Mesodermal cell (in vitro differentiated cells): ENCODE measurements around the gene CRTAC1.

Experiments
- H3K27ac ChIP-seq: 2 replicates; pipeline ENCODE4 v1.7.0; 2013; ENCODE audit warnings: mild to moderate bottlenecking, low read depth, low read length, moderate library complexity; ENCODE audit not compliant: severe bottlenecking
- H3K36me3 ChIP-seq: 2 replicates; pipeline ENCODE4 v1.7.1; 2013; ENCODE audit warnings: mild to moderate bottlenecking, low read length, moderate library complexity; ENCODE audit not compliant: control insufficient read depth, insufficient read depth
- H3K4me1 ChIP-seq: one replicate; pipeline ENCODE4 v1.7.1; 2013; ENCODE audit warnings: mild to moderate bottlenecking, low read length; ENCODE audit not compliant: insufficient read depth, control insufficient read depth, poor library complexity, severe bottlenecking
- H3K4me3 ChIP-seq: 2 replicates; pipeline ENCODE4 v1.7.0; 2013; ENCODE audit warnings: low read length, control low read depth, mild to moderate bottlenecking; ENCODE audit not compliant: insufficient read depth, poor library complexity, severe bottlenecking; ENCODE audit errors: extremely low read depth
- H3K9me3 ChIP-seq: 2 replicates; pipeline ENCODE4 v1.7.1; 2013; ENCODE audit warnings: mild to moderate bottlenecking, low read length, moderate library complexity; ENCODE audit not compliant: control insufficient read depth
- WGBS, 2 experiments: methylation state at CpG; one replicate each; pipeline ENCODE4 v1.1.5; 2013; ENCODE audit warnings: missing lambda C conversion rate in 2 of 2; ENCODE audit not compliant: insufficient coverage in 2 of 2; 5-methylcytosine and 5-hydroxymethylcytosine counted together

Gene CRTAC1

GRCh38 chr10:98010939-98011685 lies 19.3 kb downstream of the CRTAC1 start:
- no peaks in the 10 kb centered on the region for H3K9me3 ChIP-seq
- H3K4me3 ChIP-seq, result no peak overlapping the region
- no peak overlapping the region for H3K27ac ChIP-seq
- H3K4me1 ChIP-seq, result no peaks in the 10 kb centered on the region
- WGBS, 2 experiments, result 92 to 93% methylated on average over 4 to 8 of the region's 9 CpGs
- H3K36me3 ChIP-seq, result no peaks in the 10 kb centered on the region

GRCh38 chr10:98006266-98006665 lies 24.2 kb downstream of the CRTAC1 start:
- H3K27ac ChIP-seq, result no peak overlapping the region
- H3K36me3 ChIP-seq, result no peaks in the 10 kb centered on the region
- no peak overlapping the region for H3K4me3 ChIP-seq
- no peaks in the 10 kb centered on the region for H3K9me3 ChIP-seq
- no peaks in the 10 kb centered on the region for H3K4me1 ChIP-seq
- WGBS, 2 experiments, result 3 to 9% methylated on average over 6 to 10 of the region's 12 CpGs

GRCh38 chr10:98001736-98002135 lies 28.7 kb downstream of the CRTAC1 start:
- Histone ChIP-seq H3K27ac (no peak overlapping the region), H3K9me3 (peaks cover 3% of the 10 kb centered on the region), H3K36me3 (no peaks in the 10 kb centered on the region), H3K4me3 (no peak overlapping the region), H3K4me1 (no peaks in the 10 kb centered on the region)
- 78 to 84% methylated on average over 4 to 7 of the region's 9 CpGs for WGBS, 2 experiments

- no peaks in the 10 kb centered on the region for H3K36me3 ChIP-seq
- no peaks in the 10 kb centered on the region for H3K4me1 ChIP-seq
- no peak overlapping the region for H3K27ac ChIP-seq
- WGBS, 2 experiments, result 86 to 90% methylated on average over 8 to 9 of the region's 11 CpGs
- H3K9me3 ChIP-seq, result peaks cover 3% of the 10 kb centered on the region
- H3K4me3 ChIP-seq, result no peak overlapping the region
Observed at GRCh38 chr10:98000346-98000745, 30.1 kb downstream of the CRTAC1 start.

GRCh38 chr10:97999923-98000248 lies 30.5 kb downstream of the CRTAC1 start:
- WGBS, 2 experiments, result 70 to 83% methylated on average over 1 to 2 of the region's 2 CpGs
- Histone ChIP-seq H3K27ac (no peak overlapping the region), H3K9me3 (peaks cover 3% of the 10 kb centered on the region), H3K4me3 (no peak overlapping the region), H3K4me1 (no peaks in the 10 kb centered on the region), H3K36me3 (no peaks in the 10 kb centered on the region)

- H3K9me3 ChIP-seq, result peaks cover 3% of the 10 kb centered on the region
- no peaks in the 10 kb centered on the region for H3K36me3 ChIP-seq
- H3K27ac ChIP-seq, result no peak overlapping the region
- no peaks in the 10 kb centered on the region for H3K4me1 ChIP-seq
- H3K4me3 ChIP-seq, result no peak overlapping the region
- WGBS, 2 experiments, result 77 to 78% methylated on average over 9 to 10 of the region's 10 CpGs
Observed at GRCh38 chr10:97999066-97999922, 31.1 kb downstream of the CRTAC1 start.

GRCh38 chr10:97991871-97992270 lies 38.5 kb downstream of the CRTAC1 start:
- Histone ChIP-seq H3K4me3 (no peak overlapping the region), H3K36me3 (no peaks in the 10 kb centered on the region)
- WGBS, 2 experiments, result 20% methylated on average over 1 of the region's 2 CpGs; no CpG with 5 or more reads in 1 of the 2 experiments

GRCh38 chr10:97981816-97982215 lies 48.6 kb downstream of the CRTAC1 start:
- no peak overlapping the region for H3K27ac ChIP-seq
- no peaks in the 10 kb centered on the region for H3K4me1 ChIP-seq
- H3K36me3 ChIP-seq, result no peaks in the 10 kb centered on the region
- no peaks in the 10 kb centered on the region for H3K9me3 ChIP-seq
- no peak overlapping the region for H3K4me3 ChIP-seq

More at GRCh38 chr10:97991871-97992270, 38.5 kb downstream of the CRTAC1 start:
- Histone ChIP-seq H3K9me3 (no peaks in the 10 kb centered on the region), H3K27ac (no peak overlapping the region), H3K4me1 (no peaks in the 10 kb centered on the region)

- Histone ChIP-seq H3K27ac (no peak overlapping the region), H3K9me3 (no peaks in the 10 kb centered on the region), H3K4me3 (no peak overlapping the region), H3K36me3 (no peaks in the 10 kb centered on the region), H3K4me1 (peaks cover 5% of the 10 kb centered on the region)
- WGBS, 2 experiments, result 83 to 100% methylated on average over 1 to 2 of the region's 3 CpGs
Observed at GRCh38 chr10:97977673-97978072, 52.7 kb downstream of the CRTAC1 start.

GRCh38 chr10:97975598-97975997 lies 54.8 kb downstream of the CRTAC1 start:
- H3K36me3 ChIP-seq, result no peaks in the 10 kb centered on the region
- H3K4me1 ChIP-seq, result peaks cover 5% of the 10 kb centered on the region
- H3K27ac ChIP-seq, result no peak overlapping the region
- 88 to 90% methylated on average over 9 of the region's 12 CpGs for WGBS, 2 experiments
- no peaks in the 10 kb centered on the region for H3K9me3 ChIP-seq
- H3K4me3 ChIP-seq, result no peak overlapping the region
